Keratinocyte (primary cell): ENCODE data around the gene CAPNS1. TPM values are rescaled to one million over a fixed set of nuclear protein-coding genes. Genes with fewer than 3 reads are reported as not detected.

Experiments used
- DNase-seq: peaks from one replicate; pipeline ENCODE4 v3.0.0-alpha.2; 2011; ENCODE audit warnings: low read depth, missing footprints, low spot score
- FAIRE-seq: peaks from 2 replicates; lab custom pipeline; 2011; peaks lifted over from hg19 to GRCh38; lab: Jason Lieb, UNC
- H2AFZ ChIP-seq: 2 replicates; pipeline ENCODE4 v1.6.0; 2012; ENCODE audit warnings: low read length, control low read depth, inconsistent platforms; ENCODE audit not compliant: control insufficient read depth
- H3K27ac ChIP-seq: 2 replicates; pipeline ENCODE4 v1.5.1; 2011; ENCODE audit warnings: low read length; ENCODE audit not compliant: control insufficient read depth, insufficient read depth
- H3K27me3 ChIP-seq: 3 replicates; pipeline ENCODE4 v1.6.0; 2011; ENCODE audit warnings: low read length; ENCODE audit not compliant: control insufficient read depth, insufficient read depth; ENCODE audit errors: extremely low read depth
- H3K36me3 ChIP-seq, 2 experiments: 2 replicates in 1 of 2; 3 replicates in 1 of 2; pipeline ENCODE4 v1.5.1; 2011; ENCODE audit warnings: low read length in 2 of 2, mild to moderate bottlenecking in 1 of 2; ENCODE audit not compliant: control insufficient read depth in 2 of 2, insufficient read depth in 2 of 2; ENCODE audit errors: extremely low read depth in 1 of 2
- H3K4me1 ChIP-seq: 3 replicates; pipeline ENCODE4 v1.5.1; 2011; ENCODE audit warnings: low read length; ENCODE audit not compliant: control insufficient read depth, insufficient read depth; ENCODE audit errors: extremely low read depth
- H3K4me2 ChIP-seq: 3 replicates; pipeline ENCODE4 v1.6.0; 2011; ENCODE audit warnings: low read depth, low read length; ENCODE audit not compliant: control insufficient read depth, insufficient read depth; ENCODE audit errors: extremely low read depth
- H3K4me3 ChIP-seq, 3 experiments: fragments of 200-600 bp in 1 of 3; sonication (generic) in 1 of 3; 2 replicates in 2 of 3; 3 replicates in 1 of 3; pipeline ENCODE4 v1.5.1; 2011 to 2016; ENCODE audit warnings: low read length in 3 of 3, mild to moderate bottlenecking in 3 of 3, control low read depth in 2 of 3, inconsistent platforms in 1 of 3, low read depth in 1 of 3, mixed read lengths in 1 of 3, mixed run types in 1 of 3, moderate library complexity in 1 of 3; ENCODE audit not compliant: control insufficient read depth in 2 of 3, insufficient read depth in 2 of 3; ENCODE audit errors: extremely low read depth in 1 of 3
- H3K79me2 ChIP-seq: 2 replicates; pipeline ENCODE4 v1.6.0; 2012; ENCODE audit warnings: low read length; ENCODE audit not compliant: control insufficient read depth, insufficient read depth
- H3K9ac ChIP-seq: 3 replicates; pipeline ENCODE4 v1.6.0; 2011; ENCODE audit warnings: low read length; ENCODE audit not compliant: control insufficient read depth, insufficient read depth; ENCODE audit errors: extremely low read depth
- H3K9me1 ChIP-seq: 3 replicates; pipeline ENCODE4 v1.6.0; 2011; ENCODE audit warnings: low read length; ENCODE audit not compliant: control insufficient read depth, insufficient read depth; ENCODE audit errors: extremely low read depth
- H3K9me3 ChIP-seq: 2 replicates; pipeline ENCODE4 v1.5.1; 2012; ENCODE audit warnings: low read depth, low read length; ENCODE audit not compliant: control insufficient read depth
- H4K20me1 ChIP-seq: 3 replicates; pipeline ENCODE4 v1.6.0; 2011; ENCODE audit warnings: low read length; ENCODE audit not compliant: control insufficient read depth, insufficient read depth; ENCODE audit errors: extremely low read depth
- CTCF ChIP-seq, 3 experiments: IDR thresholded peaks in 1 of 3; conservative IDR thresholded peaks in 1 of 3; optimal IDR thresholded peaks in 1 of 3; 2 replicates in 2 of 3; 3 replicates in 1 of 3; pipeline versions ENCODE3 to v1.5.1; 2011; ENCODE audit warnings: low read length in 3 of 3, mild to moderate bottlenecking in 3 of 3, moderate library complexity in 2 of 3, control low read depth in 1 of 3, inconsistent platforms in 1 of 3; ENCODE audit not compliant: insufficient read depth in 2 of 3; ENCODE audit errors: extremely low read depth in 1 of 3
- EZH2 ChIP-seq: IDR thresholded peaks from one replicate; pipeline ENCODE4 v1.6.1; 2012; ENCODE audit warnings: inconsistent platforms, mild to moderate bottlenecking, low read length, moderate library complexity
- dilution Hi-C: fragments of 300-500 bp; cut with MboI; formaldehyde crosslinking; loops from one replicate; pipeline ENCODE4 v1.7.0; 2020; ENCODE audit warnings: low sequenced_read_pairs; ENCODE audit not compliant: extremely low pct_ligation_motif_present
- polyA plus RNA-seq, 5 experiments: library from polyadenylated mRNA; depleted of rRNA in 3 of 5; stranded (reverse) in 3 of 5; stranded (forward) in 1 of 5; unstranded in 1 of 5; fragments of >200 nt; gene quantifications; 1 replicate in 1 of 5; 2 replicates in 3 of 5; 3 replicates in 1 of 5; pipeline versions ENCODE4 v1.2.1 to v1.2.3, GENCODE V29; 2011 to 2012; ENCODE audit warnings: missing spikeins in 2 of 5, low read depth in 1 of 5, low replicate concordance in 1 of 5

Gene CAPNS1
- polyA plus RNA-seq, 1 donor (not counting 4 experiments of a cell fraction or from before 2014, with no cell fraction given) = 884 TPM

- FAIRE-seq (no peak), DNase-seq (no peak)
- Histone ChIP-seq H4K20me1 (peaks cover 3% of the 10 kb centered on the region), H3K36me3 (peaks cover 7 to 9% of the 10 kb centered on the region in 2 experiments), H3K79me2 (peaks cover 10% of the 10 kb centered on the region), H3K9me3 (no peaks in the 10 kb centered on the region), H3K27me3 (no peaks in the 10 kb centered on the region), H3K4me2 (no peak within 1 kb of the TSS), H3K9me1 (no peaks in the 10 kb centered on the region), H3K4me1 (peaks cover 3% of the 10 kb centered on the region), H3K9ac (no peak within 1 kb of the TSS), H3K27ac (no peak within 1 kb of the TSS), H3K4me3 (no peak within 1 kb of the TSS), H2AFZ (no peak within 1 kb of the TSS)
- dilution Hi-C loops = no loop called here
- no peak for TF ChIP-seq CTCF (optimal IDR thresholded peaks at IDR 0.05 in 1 of 3, IDR thresholded peaks at IDR 0.05 in 1 of 3, conservative IDR thresholded peaks at IDR 0.05 in 1 of 3; ENCODE audit: extremely low read depth in 1 of 3, insufficient read depth in 2 of 3, low read length in 3 of 3)
Observed at GRCh38 chr19:36110487-36111199, 29.2 kb upstream of the CAPNS1 start, which contains the start of gene OVOL3. Gene OVOL3, plus strand, starts transcription at chr19:36111143. Its CDS starts 60 bp downstream, at chr19:36111203.

- Histone ChIP-seq H4K20me1 (peaks cover 3% of the 10 kb centered on the region), H3K79me2 (peaks cover 12% of the 10 kb centered on the region), H3K9me3 (no peaks in the 10 kb centered on the region), H3K4me2 (no peak overlapping the region), H3K4me3 (no peak overlapping the region), H3K27ac (no peak overlapping the region), H3K36me3 (peaks cover 7 to 9% of the 10 kb centered on the region in 2 experiments), H3K9me1 (no peaks in the 10 kb centered on the region), H3K9ac (no peak overlapping the region), H2AFZ (no peak overlapping the region), H3K4me1 (peaks cover 7% of the 10 kb centered on the region), H3K27me3 (no peaks in the 10 kb centered on the region)
- DNase-seq = no peak
- FAIRE-seq = no peak
- TF ChIP-seq EZH2 = no peak
- no peak for TF ChIP-seq CTCF (optimal IDR thresholded peaks at IDR 0.05 in 1 of 3, IDR thresholded peaks at IDR 0.05 in 1 of 3, conservative IDR thresholded peaks at IDR 0.05 in 1 of 3; ENCODE audit: extremely low read depth in 1 of 3, insufficient read depth in 2 of 3, low read length in 3 of 3)
- dilution Hi-C loops = no loop called here
Observed at GRCh38 chr19:36111200-36111539, 28.7 kb upstream of the CAPNS1 start.
